ENCODE measurements around the gene SUCNR1.
"Not testable (repeated sequence)": the region's sequence is repeated elsewhere in the genome, so short reads cannot be mapped to it uniquely, and the experiment has no call there.

Gene SUCNR1

GRCh38 chr3:151903501-151903991 is 30.1 kb downstream of the SUCNR1 start:
- DNase-seq = no peak

GRCh38 chr3:151905647-151906046 is 32.2 kb downstream of the SUCNR1 start:
- DNase-seq = no peak

DNA sequence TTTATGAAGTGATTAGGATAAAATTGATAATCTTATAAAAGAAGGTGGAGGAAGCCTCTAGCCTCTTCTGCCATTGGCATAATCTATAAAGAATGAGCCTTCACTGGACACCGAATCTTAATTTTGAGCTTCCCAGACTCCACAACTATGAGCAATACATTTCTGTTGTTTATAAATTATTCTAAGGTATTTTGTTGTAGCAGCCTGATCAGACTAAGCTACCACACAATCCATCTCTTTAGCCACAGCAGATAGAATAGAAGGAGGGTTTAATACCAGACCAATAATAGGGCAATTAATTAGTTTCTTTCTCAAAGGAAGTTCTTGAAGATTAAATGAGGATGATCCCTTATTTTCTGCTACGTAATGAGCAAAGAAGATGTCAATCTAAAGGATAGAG is 33.3 kb downstream of the SUCNR1 start:
- no peak for DNase-seq

DNA sequence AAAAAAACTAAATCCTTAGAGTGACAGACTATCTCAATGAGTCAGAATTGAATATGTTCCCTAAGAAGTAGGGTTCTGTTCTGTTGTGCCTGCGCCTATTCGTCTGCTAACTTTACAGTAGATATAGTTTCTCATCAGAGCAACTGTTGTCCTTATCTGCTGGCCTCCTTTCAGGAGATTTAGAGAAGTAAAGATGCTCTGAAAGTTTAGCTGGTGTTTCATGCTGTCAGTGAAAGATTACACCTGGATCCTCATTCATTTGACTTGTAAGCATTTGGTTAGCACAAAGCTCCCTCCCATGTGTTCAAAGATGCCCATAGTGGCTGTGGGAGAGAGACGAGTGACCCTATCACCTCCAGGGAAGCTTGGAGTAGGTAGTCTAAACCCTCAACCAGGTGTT is 35.0 kb downstream of the SUCNR1 start:
- DNase-seq = no peak

DNA sequence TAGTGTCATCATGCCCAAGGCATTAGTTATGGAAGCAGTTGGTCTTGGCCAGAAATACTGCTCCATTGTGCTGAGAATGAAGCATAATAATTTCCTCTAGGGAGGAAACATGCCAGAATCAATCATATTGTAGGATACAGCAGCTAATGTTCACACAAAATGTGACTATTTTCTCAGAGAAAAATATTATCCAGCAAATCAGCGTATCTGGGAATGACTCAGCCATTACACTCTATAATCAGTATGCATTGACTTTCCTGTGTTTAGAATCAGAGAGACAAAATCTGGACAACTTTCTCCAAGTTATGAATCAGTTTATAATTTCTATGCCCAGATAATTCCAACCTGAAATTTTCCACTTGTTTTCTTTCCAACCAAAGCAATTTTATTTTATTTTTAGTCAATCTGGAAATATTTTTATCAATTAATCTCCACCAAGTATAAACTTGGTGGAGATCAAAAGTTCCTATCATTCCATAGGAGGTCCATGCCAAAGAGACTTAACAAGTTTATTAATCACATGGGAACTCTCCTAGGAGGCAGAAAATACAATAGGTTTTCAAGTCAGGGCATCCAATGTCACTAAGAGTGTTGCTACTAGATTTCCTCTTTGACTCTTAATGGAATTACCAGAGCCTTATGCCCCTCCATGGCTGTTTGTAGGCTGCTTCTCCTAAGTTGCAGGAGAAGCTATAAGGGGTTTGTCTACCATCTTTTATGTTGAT is 36.4 kb downstream of the SUCNR1 start:
- no peak for DNase-seq

DNA sequence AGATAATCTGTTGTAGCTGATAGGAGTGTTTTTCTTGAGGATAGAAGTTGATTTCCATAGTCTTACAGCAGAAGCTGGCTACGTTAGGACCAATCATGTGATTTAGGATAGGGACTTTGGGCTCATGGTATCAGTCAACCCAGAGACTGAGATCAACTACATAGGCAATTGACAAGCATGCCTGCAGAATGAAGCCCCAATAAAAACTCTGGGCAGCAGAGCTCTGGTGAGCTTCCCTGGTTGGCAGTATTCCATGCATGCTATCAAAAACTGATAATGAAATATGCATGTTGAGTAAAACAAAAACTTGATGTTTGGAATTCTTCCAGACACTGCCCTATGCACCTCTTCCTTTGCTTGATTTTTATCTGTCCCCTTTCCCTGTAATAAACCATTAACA is 38.0 kb downstream of the SUCNR1 start:
- no peak for DNase-seq

- no peak for DNase-seq
Measured at GRCh38 chr3:151912028-151912427, 38.6 kb downstream of the SUCNR1 start.

DNA sequence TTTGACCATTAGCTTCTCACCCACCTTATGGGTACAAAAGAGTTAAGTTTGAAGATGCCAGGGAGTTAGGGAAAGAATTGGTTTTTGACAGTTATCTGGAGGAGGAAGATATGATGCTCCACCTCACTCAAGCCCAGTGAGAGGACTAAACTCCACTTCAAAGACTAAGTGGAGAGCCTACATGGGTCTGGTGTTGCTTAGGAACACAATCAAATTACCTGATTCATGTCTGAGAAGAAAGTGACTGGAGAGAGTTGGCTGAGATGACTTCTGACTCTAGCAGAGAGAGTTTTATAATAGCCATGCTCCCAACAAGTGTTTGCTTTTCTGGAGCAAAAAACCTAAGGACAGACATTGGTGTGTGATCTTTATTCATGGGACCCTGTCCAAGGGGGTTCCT is 43.3 kb downstream of the SUCNR1 start:
- DNase-seq = no peak

- peak; percentile 12 for DNase-seq
Measured at GRCh38 chr3:151918253-151919029, 45.0 kb downstream of the SUCNR1 start.

- DNase-seq = no peak
Measured at GRCh38 chr3:151919030-151919328, 45.5 kb downstream of the SUCNR1 start.

DNA sequence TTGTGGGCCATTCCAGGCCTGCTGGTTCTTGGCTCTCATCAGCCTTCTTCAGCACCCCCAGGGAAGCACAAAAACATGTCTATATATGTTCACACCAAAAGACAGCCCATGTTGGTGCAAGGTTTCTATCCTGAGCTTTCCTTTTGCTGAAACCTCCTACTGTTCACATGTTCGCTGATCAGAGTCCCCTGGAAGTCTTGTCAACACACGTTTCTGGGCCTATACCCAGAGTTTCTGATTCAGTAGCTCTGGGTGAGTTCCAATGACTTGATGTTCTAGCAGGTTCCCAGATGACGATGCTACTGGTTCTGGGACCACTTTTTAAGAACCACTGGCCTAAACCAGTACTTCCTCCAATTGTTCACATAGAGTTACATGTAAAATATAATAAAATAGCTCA is 46.0 kb downstream of the SUCNR1 start:
- no peak for DNase-seq

- no peak for DNase-seq
Measured at GRCh38 chr3:151923901-151924300, 50.5 kb downstream of the SUCNR1 start.

- no peak for DNase-seq
Measured at GRCh38 chr3:151924753-151925152, 51.3 kb downstream of the SUCNR1 start.

DNA sequence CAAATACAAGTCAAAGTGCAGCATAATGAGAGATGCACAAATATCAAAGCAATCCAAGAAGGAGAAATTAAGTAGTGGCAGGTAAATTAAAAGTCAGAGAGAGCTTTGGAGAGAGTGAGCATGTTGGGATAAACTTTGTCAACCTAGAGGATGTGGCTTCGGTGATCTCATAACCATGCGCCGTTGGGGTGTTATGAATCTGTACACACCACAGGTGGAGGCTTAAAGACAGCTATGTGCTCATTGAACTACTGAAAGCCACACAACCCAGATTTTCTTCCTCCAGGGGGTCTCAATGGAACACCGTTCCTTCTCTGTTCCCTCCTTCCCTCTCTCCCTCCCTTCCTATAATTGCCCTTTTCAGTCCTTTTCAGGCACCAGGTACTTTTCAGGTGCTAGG is 52.0 kb downstream of the SUCNR1 start:
- no peak for DNase-seq

- DNase-seq = no peak
Measured at GRCh38 chr3:151925876-151926275, 52.4 kb downstream of the SUCNR1 start.

DNA sequence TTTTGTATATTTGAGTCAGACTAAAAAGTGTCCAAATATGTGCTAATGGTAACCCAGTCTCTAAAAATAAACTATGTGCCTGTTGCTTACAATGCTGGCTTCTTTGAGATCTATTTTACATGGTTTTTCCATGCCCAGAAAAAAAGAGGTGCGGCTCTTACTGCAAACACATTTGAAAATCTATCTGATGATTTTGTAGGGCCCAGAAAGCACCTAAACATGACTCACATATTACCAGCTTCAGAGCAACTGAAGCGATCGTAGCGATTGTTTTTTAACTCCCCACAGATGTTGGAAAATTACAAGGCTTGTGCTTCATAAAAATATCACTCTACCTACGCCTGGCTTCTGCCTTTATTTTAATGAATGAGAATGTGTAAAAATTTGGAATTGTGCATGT is 53.5 kb downstream of the SUCNR1 start:
- DNase-seq = no peak

DNA sequence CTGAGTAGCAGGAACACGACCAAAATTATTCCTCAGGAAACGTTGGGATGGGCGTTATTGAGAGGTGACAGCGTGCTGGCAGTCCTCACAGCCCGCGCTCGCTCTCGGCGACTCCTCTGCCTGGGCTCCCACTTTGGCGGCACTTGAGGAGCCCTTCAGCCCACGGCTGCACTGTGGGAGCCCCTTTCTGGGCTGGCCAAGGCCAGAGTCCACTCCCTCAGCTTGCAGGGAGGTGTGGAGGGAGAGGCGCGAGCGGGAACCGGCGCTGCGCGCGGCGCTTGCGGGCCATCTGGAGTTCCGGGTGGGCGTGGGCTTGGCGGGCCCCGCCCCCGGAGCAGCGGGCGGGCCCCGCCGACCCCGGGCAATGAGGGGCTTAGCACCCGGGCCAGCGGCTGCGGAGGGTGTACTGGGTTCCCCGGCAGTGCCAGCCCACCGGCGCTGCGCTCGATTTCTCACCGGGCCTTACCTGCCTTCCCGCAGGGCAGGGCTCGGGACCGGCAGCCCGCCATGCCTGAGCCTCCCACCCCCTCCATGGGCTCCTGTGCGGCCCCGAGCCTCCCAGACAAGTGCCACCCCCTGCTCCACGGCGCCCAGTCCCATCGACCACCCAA is 54.6 kb downstream of the SUCNR1 start:
- DNase-seq = not testable (repeated sequence)

DNA sequence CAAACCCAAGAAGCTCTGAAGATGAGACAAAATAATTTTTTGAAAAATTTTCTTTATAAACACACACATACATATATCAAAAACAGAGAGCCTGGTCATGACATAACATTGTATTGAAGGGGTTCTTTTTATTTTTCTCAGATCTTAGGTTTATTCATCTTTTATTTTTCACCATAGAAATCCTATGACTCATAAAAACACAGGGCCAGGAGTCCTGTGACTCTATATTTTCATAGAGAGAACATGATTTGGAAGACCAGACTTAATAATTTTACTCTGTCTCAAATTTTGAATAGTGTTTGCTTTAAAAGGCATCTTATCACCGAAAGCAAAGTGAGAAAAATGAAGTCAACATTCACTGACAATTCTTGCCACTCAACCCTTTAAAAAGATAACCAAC is 57.7 kb downstream of the SUCNR1 start:
- DNase-seq = no peak

- DNase-seq = no peak
Measured at GRCh38 chr3:151933234-151933853, 59.9 kb downstream of the SUCNR1 start.
